AG09309 (cell line): ENCODE data around the gene DDX59.

Experiments
- DNase-seq: peaks from one replicate; pipeline ENCODE4 v3.0.0-alpha.2; 2010; ENCODE audit warnings: low read depth
- H3K4me3 ChIP-seq: 2 replicates; pipeline ENCODE4 v1.5.1; 2011; ENCODE audit warnings: mild to moderate bottlenecking, low read depth, low read length, moderate library complexity; ENCODE audit not compliant: control insufficient read depth
- CTCF ChIP-seq: IDR thresholded peaks from 2 replicates; pipeline ENCODE4 v1.5.1; 2011; ENCODE audit warnings: mild to moderate bottlenecking, low read depth, low read length, inconsistent platforms; ENCODE audit not compliant: insufficient read depth, control insufficient read depth; ENCODE audit errors: missing control alignments

Gene DDX59

DNA sequence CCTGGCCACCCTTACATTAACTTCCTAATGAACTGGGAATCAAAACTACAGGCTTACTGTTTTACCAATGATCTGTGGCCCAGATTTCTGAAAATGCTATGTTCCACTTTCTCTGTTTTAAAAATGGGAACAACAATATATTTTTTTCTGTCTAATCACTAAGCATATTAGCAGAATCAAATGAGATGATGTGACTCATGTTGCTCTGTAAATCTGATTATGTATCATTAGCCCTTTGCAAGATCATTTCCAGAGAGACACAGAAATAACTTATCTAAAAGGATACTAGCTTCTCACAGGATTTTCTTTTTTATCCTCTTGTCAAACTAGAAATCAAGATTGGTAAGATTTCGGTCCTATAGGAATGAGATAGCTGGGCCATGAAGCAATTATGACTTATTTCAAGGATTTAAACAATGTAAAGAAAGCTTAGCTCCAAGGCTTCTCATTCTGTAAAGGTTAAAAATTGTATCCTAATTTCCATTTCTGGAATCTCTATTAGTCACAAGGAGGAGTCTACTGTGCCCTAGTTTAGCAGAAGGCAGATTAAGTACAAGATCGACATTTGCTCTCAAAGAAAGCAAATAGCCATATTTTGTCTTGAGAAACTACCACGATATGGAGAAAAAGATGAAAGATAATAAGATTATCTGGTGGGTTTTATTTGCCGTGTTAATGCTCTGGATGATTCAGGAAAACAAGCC lies 36.6 kb upstream of the DDX59 start:
- no peak for DNase-seq
- TF ChIP-seq CTCF, result no peak
- no peak overlapping the region for H3K4me3 ChIP-seq

GRCh38 chr1:200704986-200705500 lies 35.3 kb upstream of the DDX59 start:
- no peak overlapping the region for H3K4me3 ChIP-seq
- TF ChIP-seq CTCF, result no peak
- DNase-seq, result no peak

- no peak for TF ChIP-seq CTCF
- no peak for DNase-seq
- H3K4me3 ChIP-seq, result no peak overlapping the region
These were observed 30.2 kb upstream of the DDX59 start for GRCh38 chr1:200699871-200700270.

DNA sequence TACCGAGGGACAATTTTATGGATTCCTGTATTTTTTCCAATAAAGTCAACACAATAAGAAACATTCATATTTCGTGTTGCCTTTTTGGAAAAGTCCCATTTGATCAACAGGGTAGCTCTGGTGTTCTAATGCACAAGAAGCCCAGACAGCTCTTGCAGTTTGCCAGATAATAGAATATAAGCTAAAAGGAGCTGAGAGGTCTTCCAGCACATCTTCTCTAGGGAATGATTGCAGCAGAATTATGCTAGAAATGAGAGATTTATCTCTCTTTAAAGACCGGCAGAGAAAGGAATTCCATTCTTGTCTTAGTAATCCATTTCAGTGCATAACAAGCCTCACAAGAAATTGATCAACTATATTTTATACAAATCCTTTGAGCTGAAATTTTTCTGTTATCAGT lies 25.0 kb upstream of the DDX59 start:
- no peak for TF ChIP-seq CTCF
- no peak overlapping the region for H3K4me3 ChIP-seq
- DNase-seq, result no peak

DNA sequence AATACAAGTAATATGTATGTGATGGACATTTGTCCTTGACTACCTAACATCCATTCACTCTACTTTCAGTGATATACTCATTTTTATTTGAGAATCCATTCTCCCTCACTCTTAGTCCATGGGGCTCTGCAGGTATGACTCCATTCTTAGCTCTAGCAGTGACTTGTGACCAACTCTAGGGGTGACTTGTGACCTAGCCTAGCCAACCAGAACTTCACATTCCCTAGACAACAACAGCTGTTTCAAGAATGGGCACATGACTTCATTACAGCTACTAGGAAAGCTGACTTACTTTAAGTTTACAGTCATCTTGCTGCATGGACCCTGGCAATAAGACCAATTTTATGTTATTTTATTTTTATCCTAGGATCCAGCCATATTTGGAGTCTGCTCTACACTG lies 23.6 kb upstream of the DDX59 start:
- H3K4me3 ChIP-seq, result no peak overlapping the region
- no peak for DNase-seq

DNA sequence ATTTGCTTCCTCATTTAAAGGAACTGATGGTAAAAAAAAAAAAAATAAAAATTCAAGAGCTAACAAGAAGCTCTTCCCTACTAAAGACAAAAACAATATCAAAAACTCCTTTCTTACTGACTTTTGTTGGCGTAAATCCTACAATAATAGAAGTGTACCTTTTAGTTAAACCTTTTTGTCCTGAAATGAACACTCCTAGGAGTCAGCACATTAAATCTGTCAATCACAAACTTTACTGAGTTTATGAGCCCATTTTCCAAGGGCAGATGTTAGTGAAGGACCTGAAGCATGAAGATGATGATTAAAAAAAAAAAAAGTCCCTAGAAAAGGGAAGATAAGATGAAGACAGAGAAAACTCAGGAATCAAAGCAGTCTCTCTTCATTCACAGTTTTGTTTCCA lies 22.6 kb upstream of the DDX59 start:
- DNase-seq, result no peak
- no peak for TF ChIP-seq CTCF
- no peak overlapping the region for H3K4me3 ChIP-seq

More for the DNA sequence above, 23.6 kb upstream of the DDX59 start:
- TF ChIP-seq CTCF, result no peak
